Astrocyte (in vitro differentiated cells and primary cell): ENCODE measurements around the gene VIPR1. TPM values are rescaled to one million over a fixed set of nuclear protein-coding genes. Genes with fewer than 3 reads are reported as not detected.

Experiments used
- DNase-seq: peaks from one replicate; pipeline ENCODE4 v3.0.0-alpha.2; 2010; ENCODE audit warnings: low read depth
- FAIRE-seq: peaks from 2 replicates; lab custom pipeline; 2011; peaks lifted over from hg19 to GRCh38; lab: Jason Lieb, UNC
- H2AFZ ChIP-seq: 2 replicates; pipeline ENCODE4 v1.6.0; 2012; ENCODE audit warnings: low read depth, low read length, inconsistent platforms
- H3K27ac ChIP-seq: 2 replicates; pipeline ENCODE4 v1.5.1; 2011; ENCODE audit warnings: low read depth, low read length, inconsistent platforms
- H3K27me3 ChIP-seq: 2 replicates; pipeline ENCODE4 v1.6.0; 2011; ENCODE audit warnings: low read length, inconsistent platforms; ENCODE audit not compliant: insufficient read depth
- H3K36me3 ChIP-seq: 2 replicates; pipeline ENCODE4 v1.5.1; 2011; ENCODE audit warnings: low read length, inconsistent platforms; ENCODE audit not compliant: insufficient read depth
- H3K4me1 ChIP-seq: 2 replicates; pipeline ENCODE4 v1.5.1; 2011; ENCODE audit warnings: low read length, inconsistent platforms; ENCODE audit not compliant: insufficient read depth
- H3K4me2 ChIP-seq: 2 replicates; pipeline ENCODE4 v1.6.0; 2012; ENCODE audit warnings: low read length, inconsistent platforms
- H3K4me3 ChIP-seq: 2 replicates; pipeline ENCODE4 v1.5.1; 2011; ENCODE audit warnings: low read depth, mild to moderate bottlenecking, low read length, inconsistent platforms; ENCODE audit not compliant: insufficient read depth
- H3K79me2 ChIP-seq: 2 replicates; pipeline ENCODE4 v1.6.0; 2012; ENCODE audit warnings: mild to moderate bottlenecking, low read length, inconsistent platforms; ENCODE audit not compliant: insufficient read depth
- H3K9ac ChIP-seq: 2 replicates; pipeline ENCODE4 v1.6.0; 2012; ENCODE audit warnings: mild to moderate bottlenecking, low read length, inconsistent platforms
- H3K9me3 ChIP-seq: 2 replicates; pipeline ENCODE4 v1.5.1; 2012; ENCODE audit warnings: low read depth, mild to moderate bottlenecking, low read length, inconsistent platforms; ENCODE audit not compliant: insufficient read depth
- H4K20me1 ChIP-seq: 2 replicates; pipeline ENCODE4 v1.6.0; 2012; ENCODE audit warnings: low read length, inconsistent platforms; ENCODE audit not compliant: insufficient read depth
- H3K27ac Mint-ChIP-seq: one replicate; pipeline ENCODE4 v1.8.0; 2021; ENCODE audit warnings: mild to moderate bottlenecking, mixed read lengths; ENCODE audit not compliant: unreplicated experiment
- H3K27me3 Mint-ChIP-seq: one replicate; pipeline ENCODE4 v1.8.0; 2021; ENCODE audit warnings: low read depth, mixed read lengths; ENCODE audit not compliant: unreplicated experiment
- H3K36me3 Mint-ChIP-seq: one replicate; pipeline ENCODE4 v1.8.0; 2021; ENCODE audit warnings: low read depth, mixed read lengths; ENCODE audit not compliant: unreplicated experiment
- H3K4me1 Mint-ChIP-seq: one replicate; pipeline ENCODE4 v1.8.0; 2021; ENCODE audit warnings: low read depth, mixed read lengths; ENCODE audit not compliant: unreplicated experiment
- H3K4me3 Mint-ChIP-seq: one replicate; pipeline ENCODE4 v1.8.0; 2021; ENCODE audit warnings: mild to moderate bottlenecking, moderate library complexity, mixed read lengths; ENCODE audit not compliant: unreplicated experiment
- H3K9me3 Mint-ChIP-seq: one replicate; pipeline ENCODE4 v1.8.0; 2021; ENCODE audit warnings: mild to moderate bottlenecking, mixed read lengths; ENCODE audit not compliant: unreplicated experiment
- CTCF ChIP-seq: IDR thresholded peaks from 2 replicates; pipeline ENCODE4 v1.5.1; 2011; ENCODE audit warnings: low read depth, mild to moderate bottlenecking, inconsistent platforms, low read length, moderate library complexity; ENCODE audit not compliant: insufficient read depth
- EZH2 ChIP-seq: IDR thresholded peaks from 2 replicates; pipeline ENCODE4 v1.6.1; 2012; ENCODE audit warnings: mild to moderate bottlenecking, low read length, inconsistent platforms; ENCODE audit not compliant: insufficient read depth
- total RNA-seq: library from RNA; stranded (reverse); gene quantifications from 2 replicates; pipeline ENCODE4 v1.2.1, GENCODE V29; 2021

VIPR1 gene
- total RNA-seq, 1 donor from 2014 or later: 0.68 TPM

- no peaks in the 10 kb centered on the region for H3K9me3 Mint-ChIP-seq
- no peaks in the 10 kb centered on the region for H3K79me2 ChIP-seq
- H2AFZ ChIP-seq: no peak overlapping the region
- no peak overlapping the region for H3K4me2 ChIP-seq
- no peaks in the 10 kb centered on the region for H3K9me3 ChIP-seq
- H3K27ac ChIP-seq: no peak overlapping the region
- DNase-seq (peak; percentile 53), FAIRE-seq (no peak)
- H3K27me3 ChIP-seq: no peaks in the 10 kb centered on the region
- TF ChIP-seq EZH2 (no peak), CTCF (no peak)
- H3K4me3 ChIP-seq: no peak overlapping the region
- H3K4me3 Mint-ChIP-seq: no peak overlapping the region
- peaks cover 4% of the 10 kb centered on the region for H3K36me3 ChIP-seq
- peaks cover 4% of the 10 kb centered on the region for H3K27me3 Mint-ChIP-seq
- peaks cover 2% of the 10 kb centered on the region for H3K4me1 Mint-ChIP-seq
- H3K27ac Mint-ChIP-seq: no peak overlapping the region
- H3K9ac ChIP-seq: no peak overlapping the region
- H4K20me1 ChIP-seq: peaks cover 6% of the 10 kb centered on the region
- H3K36me3 Mint-ChIP-seq: peaks cover 5% of the 10 kb centered on the region
- H3K4me1 ChIP-seq: no peaks in the 10 kb centered on the region
These were observed 44.3 kb downstream of the VIPR1 start for GRCh38 chr3:42546691-42547213.

DNA sequence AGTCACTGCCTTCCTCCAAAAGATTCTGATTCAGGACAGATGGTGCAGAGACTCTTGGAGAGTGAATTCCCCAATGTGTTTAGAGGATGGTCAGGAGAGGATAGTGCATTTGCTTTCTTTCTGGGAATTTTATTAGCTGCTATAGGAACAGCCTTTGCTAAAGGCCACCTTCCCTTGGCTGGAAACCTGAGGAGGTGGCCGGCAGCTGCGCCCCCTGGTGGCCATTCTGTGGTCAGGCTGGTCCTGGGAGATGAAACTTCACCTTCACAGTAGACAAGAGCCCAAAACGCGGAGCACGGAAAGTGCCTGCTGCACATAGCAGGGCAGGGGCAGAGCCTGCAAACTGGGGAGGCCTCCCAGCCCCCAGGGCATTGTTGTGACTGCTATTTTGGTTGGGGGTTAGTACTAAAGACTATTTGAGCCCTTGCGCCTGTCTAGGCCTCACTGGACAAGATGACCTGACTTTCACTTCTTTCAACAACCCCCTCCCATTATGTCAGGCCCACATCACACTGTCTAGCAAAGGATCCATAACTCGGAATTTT lies 45.0 kb downstream of the VIPR1 start:
- H3K9ac ChIP-seq: no peak overlapping the region
- no peak overlapping the region for H3K4me3 ChIP-seq
- peaks cover 2% of the 10 kb centered on the region for H3K27me3 Mint-ChIP-seq
- peaks cover 6% of the 10 kb centered on the region for H4K20me1 ChIP-seq
- H3K36me3 ChIP-seq: peaks cover 11% of the 10 kb centered on the region
- H3K4me3 Mint-ChIP-seq: no peak overlapping the region
- H3K9me3 ChIP-seq: no peaks in the 10 kb centered on the region
- no peaks in the 10 kb centered on the region for H3K4me1 ChIP-seq
- no peak overlapping the region for H3K27ac Mint-ChIP-seq
- peak; percentile 17 for DNase-seq
- no peak for FAIRE-seq
- no peaks in the 10 kb centered on the region for H3K27me3 ChIP-seq
- H3K36me3 Mint-ChIP-seq: peaks cover 8% of the 10 kb centered on the region
- peaks cover 2% of the 10 kb centered on the region for H3K4me1 Mint-ChIP-seq
- no peaks in the 10 kb centered on the region for H3K9me3 Mint-ChIP-seq
- no peak overlapping the region for H3K4me2 ChIP-seq
- no peaks in the 10 kb centered on the region for H3K79me2 ChIP-seq
- no peak overlapping the region for H3K27ac ChIP-seq
- TF ChIP-seq EZH2 (no peak), CTCF (peak; percentile 85)
- H2AFZ ChIP-seq: no peak overlapping the region

DNA sequence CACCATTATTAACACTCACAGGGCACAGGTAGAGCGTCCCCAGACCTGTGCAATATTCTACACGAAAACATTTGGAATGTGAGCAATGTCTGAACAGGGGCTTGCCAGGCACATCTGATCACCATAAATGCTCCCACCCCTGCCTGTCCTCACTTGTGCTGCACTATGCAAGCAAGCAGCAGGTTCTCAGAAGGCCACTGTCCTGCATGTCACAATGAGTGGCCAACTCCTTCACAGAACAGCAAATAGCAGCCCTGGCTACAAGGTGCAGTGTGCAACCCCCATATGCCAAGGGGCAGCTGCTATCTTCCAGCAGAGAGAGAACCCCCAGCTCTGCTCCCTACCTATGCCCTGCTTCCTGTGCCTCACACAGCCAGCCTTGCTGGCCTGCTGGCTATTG lies 46.7 kb downstream of the VIPR1 start:
- Mint-ChIP-seq H3K4me1 (peaks cover 2% of the 10 kb centered on the region), H3K9me3 (no peaks in the 10 kb centered on the region), H3K4me3 (no peak overlapping the region), H3K36me3 (peaks cover 7% of the 10 kb centered on the region), H3K27me3 (peaks cover 2% of the 10 kb centered on the region), H3K27ac (no peak overlapping the region)
- FAIRE-seq: no peak
- peaks cover 21% of the 10 kb centered on the region for H3K36me3 ChIP-seq
- H3K4me2 ChIP-seq: no peak overlapping the region
- H3K27me3 ChIP-seq: no peaks in the 10 kb centered on the region
- no peak overlapping the region for H3K4me3 ChIP-seq
- DNase-seq: no peak
- H3K9me3 ChIP-seq: no peaks in the 10 kb centered on the region
- H3K27ac ChIP-seq: no peak overlapping the region
- no peaks in the 10 kb centered on the region for H3K79me2 ChIP-seq
- TF ChIP-seq CTCF (no peak), EZH2 (no peak)
- no peak overlapping the region for H3K9ac ChIP-seq
- H4K20me1 ChIP-seq: peaks cover 14% of the 10 kb centered on the region
- H3K4me1 ChIP-seq: no peaks in the 10 kb centered on the region
- H2AFZ ChIP-seq: no peak overlapping the region
